Heart right ventricle (tissue), 16 donors: Measurements from ENCODE around the gene ZNF488. TPM values are rescaled to one million over a fixed set of nuclear protein-coding genes. Genes with fewer than 3 reads are reported as not detected.

Experiments
- ATAC-seq, 8 donors: fragments of 200-7000 bp; cut with Tn5 transposase; one replicate each; pipeline ENCODE4 v1.9.1; 2020; ENCODE audit warnings: mild to moderate bottlenecking in 8 of 8, moderate library complexity in 8 of 8, moderate number of reproducible peaks in 1 of 8
- DNase-seq, 2 donors: peaks; one replicate each; pipeline ENCODE4 v3.0.0-alpha.2; 2020
- H3K27ac ChIP-seq, 10 donors: fragments of 200-600 bp; sonication (generic) in 2 of 10; one replicate each; pipeline versions ENCODE4 v1.5.0 to v1.8.0; 2020 to 2022; ENCODE audit warnings: mild to moderate bottlenecking in 3 of 10
- H3K27me3 ChIP-seq, 7 donors: fragments of 200-600 bp; one replicate each; pipeline ENCODE4 v1.8.0; 2021 to 2022; ENCODE audit warnings: mild to moderate bottlenecking in 2 of 7
- H3K36me3 ChIP-seq, 9 donors: fragments of 200-600 bp; sonication (generic) in 1 of 9; one replicate each; pipeline versions ENCODE4 v1.5.0 to v1.8.0; 2020 to 2022; ENCODE audit warnings: mild to moderate bottlenecking in 2 of 9
- H3K4me1 ChIP-seq, 9 donors: fragments of 200-600 bp; sonication (generic) in 1 of 9; one replicate each; pipeline versions ENCODE4 v1.5.0 to v1.8.0; 2020 to 2022; ENCODE audit warnings: mild to moderate bottlenecking in 4 of 9
- H3K4me3 ChIP-seq, 10 donors: fragments of 200-600 bp; sonication (generic) in 2 of 10; one replicate each; pipeline versions ENCODE4 v1.5.0 to v1.8.0; 2020 to 2022; ENCODE audit warnings: mild to moderate bottlenecking in 7 of 10, moderate library complexity in 2 of 10
- H3K9me3 ChIP-seq, 11 donors: fragments of 200-600 bp in 10 of 11; sonication (generic) in 2 of 11; one replicate each; pipeline versions ENCODE4 v1.5.0 to v1.8.0; 2013 to 2022; ENCODE audit warnings: mild to moderate bottlenecking in 2 of 11, control low read depth in 1 of 11, moderate library complexity in 1 of 11
- WGBS, 2 donors: extraction: QIAGEN DNeasy Blood & Tissue Kit; methylation state at CpG; one replicate each; pipeline ENCODE4 v1.1.7; 2013; ENCODE audit warnings: inconsistent platforms in 1 of 2; 5-methylcytosine and 5-hydroxymethylcytosine counted together
- intact Hi-C, 10 donors: fragments of 100-400 bp; cut with DNase I; formaldehyde crosslinking; loops; one replicate each; pipeline versions ENCODE4 v1.11.1 to v1.14.2; 2022
- polyA plus RNA-seq, 2 donors: library from polyadenylated mRNA; stranded (reverse); fragments of 200-250 nt; gene quantifications; one replicate each; pipeline ENCODE4 v1.2.3, GENCODE V29; 2013
- total RNA-seq, 10 donors: library from RNA; stranded (reverse); fragmentation: NEBNext Ultra II Directional in 3 of 10; extraction: Animal tissue kit (Norgen Biotek cat#: 25700) in 3 of 10; gene quantifications; one replicate each; pipeline versions ENCODE4 v1.2.1 to v1.2.4, GENCODE V29; 2021 to 2023
- TF ChIP-seq, protein P1 (sequence below), 9 donors: fragments of 200-600 bp; sonication (generic) in 2 of 9; IDR thresholded peaks; one replicate each; pipeline versions ENCODE4 v1.5.0 to v1.8.0; 2021 to 2022; ENCODE audit warnings: antibody characterized with exemption in 9 of 9, mild to moderate bottlenecking in 5 of 9, moderate library complexity in 1 of 9
- donor health status: Arrhythmogenic right ventricular cardiomyopathy.
- donor health status: ischemic (EF 13 %, LVEDD 7.1; RV severe dilation, severe dysfunction).
- donor health status: healthy with polysubstance abuse.
- donor health status: DM: no; HTN: yes; CAD: no.
- donor health status: DM: no; HTN: no; CAD: no.
- donor health status: ischemic (EF 25% LVEDD 6.9; RV normal size, moderate dysfunction).
- donor health status: ischemic (EF 25% LVEDD 5.7; RV mildly dilated, moderate dysfunction).
- donor health status: healthy.
- donor health status: DM: yes; HTN: yes; CAD: no.
- donor health status: Ischemic cardiomyopathy.
- donor health status: ischemic (EF 35%, LVEDD 5.7; RV mildly dilated, moderate dysfunction).
- donor health status: nonischemic (EF 11% LVEDD 7.7; RV severe dilation, severe dysfunction).
- donor health status: DM: yes; HTN: yes; CAD: no.
- donor health status: PGD.
- donor health status: ischemic (EF 29% LVEDD 5.4; RV normal size, mild dysfunction).
- donor health status: nonischemic (EF 23%, LVEDD 6.1; RV moderate dilation, normal function).

ZNF488 gene
- total and polyA plus RNA-seq, 12 donors: 0.05 to 0.14 (median 0.09) TPM; not detected in 7

DNA sequence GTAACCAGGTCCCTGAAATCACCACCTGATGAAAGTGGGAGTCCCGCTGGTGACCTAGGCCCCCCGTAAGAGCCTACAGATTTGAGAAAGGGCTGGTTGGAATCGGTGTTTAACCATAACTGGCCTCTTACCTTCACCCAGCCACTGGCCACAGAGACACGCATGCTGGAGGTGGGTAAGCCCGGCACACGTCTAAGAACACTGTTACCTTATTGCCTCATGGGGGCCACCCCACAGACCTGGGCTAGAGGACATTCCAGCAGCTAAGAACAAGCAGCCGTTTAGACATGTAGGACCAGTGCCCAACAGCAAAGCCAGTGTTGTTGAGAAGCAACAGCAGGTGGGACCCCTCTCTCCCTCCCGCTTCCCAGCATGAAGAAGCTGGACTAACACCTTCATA is 64.3 kb downstream of the ZNF488 start:
- no peak overlapping the region for H3K4me3 ChIP-seq
- TF ChIP-seq, protein P1, sequence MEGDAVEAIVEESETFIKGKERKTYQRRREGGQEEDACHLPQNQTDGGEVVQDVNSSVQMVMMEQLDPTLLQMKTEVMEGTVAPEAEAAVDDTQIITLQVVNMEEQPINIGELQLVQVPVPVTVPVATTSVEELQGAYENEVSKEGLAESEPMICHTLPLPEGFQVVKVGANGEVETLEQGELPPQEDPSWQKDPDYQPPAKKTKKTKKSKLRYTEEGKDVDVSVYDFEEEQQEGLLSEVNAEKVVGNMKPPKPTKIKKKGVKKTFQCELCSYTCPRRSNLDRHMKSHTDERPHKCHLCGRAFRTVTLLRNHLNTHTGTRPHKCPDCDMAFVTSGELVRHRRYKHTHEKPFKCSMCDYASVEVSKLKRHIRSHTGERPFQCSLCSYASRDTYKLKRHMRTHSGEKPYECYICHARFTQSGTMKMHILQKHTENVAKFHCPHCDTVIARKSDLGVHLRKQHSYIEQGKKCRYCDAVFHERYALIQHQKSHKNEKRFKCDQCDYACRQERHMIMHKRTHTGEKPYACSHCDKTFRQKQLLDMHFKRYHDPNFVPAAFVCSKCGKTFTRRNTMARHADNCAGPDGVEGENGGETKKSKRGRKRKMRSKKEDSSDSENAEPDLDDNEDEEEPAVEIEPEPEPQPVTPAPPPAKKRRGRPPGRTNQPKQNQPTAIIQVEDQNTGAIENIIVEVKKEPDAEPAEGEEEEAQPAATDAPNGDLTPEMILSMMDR (IDR thresholded peaks at IDR 0.05): no peak
- no peak for DNase-seq
- H3K36me3 ChIP-seq: no peaks in the 10 kb centered on the region
- no peak overlapping the region for H3K27ac ChIP-seq
- H3K27me3 ChIP-seq: peaks cover 0 to 22% (median 9%) of the 10 kb centered on the region in 7 donors
- ATAC-seq: no peak
- 88 to 93% methylated on average over 8 of the region's 8 CpGs for WGBS, 2 donors
- H3K9me3 ChIP-seq: no peaks in the 10 kb centered on the region
- H3K4me1 ChIP-seq: no peaks in the 10 kb centered on the region
- intact Hi-C loops: no loop called here

DNA sequence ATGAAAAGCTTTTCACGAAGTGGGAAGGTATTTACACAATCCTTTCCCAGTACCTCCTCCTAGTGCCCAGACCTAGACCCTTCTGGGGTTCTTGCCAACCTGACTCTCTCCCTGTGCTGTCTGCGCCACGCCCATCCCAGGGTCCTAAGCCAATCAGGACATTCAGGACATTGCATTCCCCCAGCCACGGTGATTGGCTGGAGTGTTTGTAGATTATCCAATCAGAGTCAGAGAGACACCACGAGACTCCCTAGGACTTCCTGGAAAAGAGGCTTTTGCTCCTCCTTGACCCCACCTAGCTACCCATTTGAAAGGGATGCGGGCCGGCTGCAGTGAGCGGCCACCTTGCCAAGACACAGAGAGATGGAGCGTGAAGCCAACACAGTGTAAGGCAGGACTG is 65.4 kb downstream of the ZNF488 start:
- H3K4me1 ChIP-seq: no peaks in the 10 kb centered on the region
- WGBS, 2 donors: 51 to 91% methylated on average over 9 of the region's 9 CpGs
- intact Hi-C loops: no loop called here
- TF ChIP-seq, protein P1 (IDR thresholded peaks at IDR 0.05): no peak
- no peaks in the 10 kb centered on the region for H3K9me3 ChIP-seq
- H3K27ac ChIP-seq: no peak overlapping the region
- H3K27me3 ChIP-seq: peaks cover 0 to 21% (median 9%) of the 10 kb centered on the region in 7 donors
- DNase-seq: no peak
- H3K36me3 ChIP-seq: no peaks in the 10 kb centered on the region
- H3K4me3 ChIP-seq: no peak overlapping the region
- no peak for ATAC-seq

DNA sequence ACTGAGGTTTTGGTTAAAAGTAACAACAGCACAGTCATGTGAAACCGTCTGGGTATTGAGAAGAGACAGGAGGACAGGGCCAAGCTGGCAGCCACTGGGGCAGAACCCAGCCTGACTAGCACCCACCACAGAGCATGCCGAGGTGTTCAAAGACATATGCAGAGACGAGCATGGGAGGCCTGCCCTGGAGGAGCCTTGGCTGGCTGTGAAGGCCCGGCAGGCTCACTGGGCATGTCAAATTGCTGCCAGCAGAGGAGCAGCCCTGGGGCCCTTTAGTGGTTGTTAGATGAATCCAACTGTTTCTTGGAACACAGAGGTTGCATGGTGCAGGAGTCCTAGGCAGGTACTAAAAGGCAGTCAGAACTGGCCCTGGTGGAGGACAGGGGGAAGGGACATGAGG is 66.8 kb downstream of the ZNF488 start:
- TF ChIP-seq, protein P1 (IDR thresholded peaks at IDR 0.05): no peak
- Histone ChIP-seq H3K27me3 (peaks cover 0 to 13% (median 0%) of the 10 kb centered on the region in 7 donors), H3K36me3 (no peaks in the 10 kb centered on the region), H3K27ac (no peak overlapping the region), H3K4me1 (no peaks in the 10 kb centered on the region), H3K9me3 (no peaks in the 10 kb centered on the region), H3K4me3 (no peak overlapping the region)
- WGBS, 2 donors: 84 to 86% methylated on average over 4 of the region's 4 CpGs
- DNase-seq: no peak
- no peak for ATAC-seq
- intact Hi-C loops: no loop called here

DNA sequence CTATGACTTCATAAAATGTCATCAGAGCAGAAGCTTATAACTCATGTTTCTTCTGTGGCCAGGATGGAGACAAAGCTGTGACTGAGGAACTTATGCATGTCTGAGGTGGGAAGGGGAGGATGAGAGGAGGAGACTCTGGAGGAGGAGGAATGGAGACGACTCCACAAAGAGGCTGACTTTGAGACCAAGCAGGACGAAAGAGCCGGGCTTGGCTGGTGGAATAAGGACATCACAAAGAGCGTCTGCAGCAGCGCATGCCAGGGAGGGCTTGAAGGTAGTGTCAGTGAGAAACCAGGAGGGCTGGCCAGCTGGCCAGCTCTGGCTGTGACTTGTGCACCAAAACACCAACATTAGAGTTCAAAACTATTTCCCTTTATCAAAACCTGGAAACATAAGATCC is 68.0 kb downstream of the ZNF488 start:
- WGBS, 2 donors: 86 to 91% methylated on average over 5 of the region's 5 CpGs
- Histone ChIP-seq H3K27ac (no peak overlapping the region), H3K36me3 (no peaks in the 10 kb centered on the region), H3K27me3 (peaks cover 0 to 4% (median 0%) of the 10 kb centered on the region in 7 donors), H3K9me3 (no peaks in the 10 kb centered on the region), H3K4me3 (no peak overlapping the region), H3K4me1 (peaks cover 0 to 9% (median 4%) of the 10 kb centered on the region in 9 donors)
- no peak for ATAC-seq
- DNase-seq: no peak
- intact Hi-C loops: no loop called here
- TF ChIP-seq, protein P1 (IDR thresholded peaks at IDR 0.05): no peak

Other genes with a start within 250 kb of the ZNF488 start
- gene GDF10, start 84.1 kb downstream of the ZNF488 start, total RNA-seq: 1 to 10 TPM in 2 of 10 donors, under 1 TPM in 8; 0.10 to 1.6 (median 0.36) TPM
- under 1 TPM; 0.37 to 0.52 TPM for gene GDF10, start 84.1 kb downstream of the ZNF488 start, polyA plus RNA-seq
- not detected for gene GDF2, start 61.8 kb downstream of the ZNF488 start, total RNA-seq
- not detected for gene GDF2, start 61.8 kb downstream of the ZNF488 start, polyA plus RNA-seq
- not detected for gene RBP3, start 35.9 kb downstream of the ZNF488 start, total RNA-seq
- gene RBP3, start 35.9 kb downstream of the ZNF488 start, polyA plus RNA-seq: not detected
- 1 to 10 TPM in 1 of 10 donors, under 1 TPM in 2, not detected in 7; 0.37 to 1.2 (median 0.44) TPM for gene ANXA8, start 99.8 kb upstream of the ZNF488 start, total RNA-seq
- under 1 TPM in 1 of 2 donors, not detected in 1; 0.09 TPM for gene ANXA8, start 99.8 kb upstream of the ZNF488 start, polyA plus RNA-seq
- gene FAM25G, start 107.4 kb upstream of the ZNF488 start, total RNA-seq: not detected
- not detected for gene FAM25G, start 107.4 kb upstream of the ZNF488 start, polyA plus RNA-seq
- 1 to 10 TPM; 1.4 to 4.1 (median 2.4) TPM for gene AGAP9, start 139.3 kb upstream of the ZNF488 start, total RNA-seq
- 10 to 100 TPM in 1 of 2 donors, 1 to 10 TPM in 1; 2.4 to 24.7 TPM for gene AGAP9, start 139.3 kb upstream of the ZNF488 start, polyA plus RNA-seq